Stomach (tissue), 4 donors: ENCODE data around the gene PMVK.

Experiments used
- CTCF ChIP-seq, 7 experiments: fragments of 450-650 bp in 4 of 7; fragments of 200-600 bp in 3 of 7; sonication (generic) in 3 of 7; IDR thresholded peaks; one replicate each; pipeline ENCODE4 v1.5.1; 2016 to 2019; ENCODE audit warnings: antibody characterized with exemption in 7 of 7, control low read depth in 2 of 7, mild to moderate bottlenecking in 1 of 7
- EP300 ChIP-seq: sonication (generic); formaldehyde crosslinking; IDR thresholded peaks from one replicate; pipeline ENCODE4 v1.6.1; 2017; ENCODE audit warnings: antibody characterized with exemption
- POLR2A ChIP-seq, 4 donors: fragments of 450-650 bp; IDR thresholded peaks; one replicate each; pipeline ENCODE4 v1.6.1; 2016; ENCODE audit warnings: antibody characterized with exemption in 4 of 4, control low read depth in 2 of 4, mild to moderate bottlenecking in 1 of 4, moderate library complexity in 1 of 4
- POLR2AphosphoS5 ChIP-seq, 3 donors: sonication (generic); formaldehyde crosslinking; IDR thresholded peaks; one replicate each; pipeline ENCODE4 v1.6.1; 2016; ENCODE audit warnings: antibody characterized with exemption in 3 of 3

- TF ChIP-seq CTCF (IDR thresholded peaks at IDR 0.05) (no peak), POLR2AphosphoS5 (IDR thresholded peaks at IDR 0.05) (no peak), POLR2A (IDR thresholded peaks at IDR 0.05) (no peak), EP300 (no peak)
These were observed 32.2 kb upstream of the PMVK start for GRCh38 chr1:154968731-154969130.
